ENCODE data around the gene STX5.

DNA sequence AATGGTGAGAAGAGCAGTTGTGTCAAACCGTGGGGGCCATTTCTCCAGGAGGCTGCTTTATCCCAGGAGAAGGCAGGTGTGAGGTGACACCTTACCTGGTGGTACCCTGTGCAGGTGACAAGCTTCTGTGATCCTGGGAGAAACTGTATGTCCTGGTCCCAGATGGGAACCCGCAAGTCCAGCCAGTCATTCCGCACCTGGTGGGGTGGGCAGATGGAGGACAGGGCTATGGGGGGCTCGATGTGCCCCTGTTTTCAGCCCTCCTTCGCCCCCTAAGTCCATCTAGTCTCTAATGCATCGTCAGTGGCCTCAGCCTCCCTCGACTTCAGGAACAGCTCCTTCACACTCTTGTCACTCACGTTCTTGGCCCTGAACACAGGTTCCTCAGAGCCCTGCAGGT lies 3.5 kb upstream of the STX5 start:
- no peak for TF ChIP-seq CTCF (IDR thresholded peaks at IDR 0.05)
- TF ChIP-seq POLR2AphosphoS5 (IDR thresholded peaks at IDR 0.05), result no peak
